K562 (cell line): ENCODE data around the gene POLL.

Source experiments
- CBFB ChIP-seq: sonication (generic); formaldehyde crosslinking; IDR thresholded peaks from 2 replicates; pipeline ENCODE4 v1.4.0; 2020; ENCODE audit warnings: mild to moderate bottlenecking, missing genetic modification reagents
- EZH2 ChIP-seq: IDR thresholded peaks from 2 replicates; pipeline ENCODE4 v1.6.1; 2012; ENCODE audit warnings: low read depth, mild to moderate bottlenecking, inconsistent platforms, low read length, borderline replicate concordance
- HIVEP1 ChIP-seq: fragments of 250-450 bp; sonication (Bioruptor Pico); IDR thresholded peaks from 2 replicates; pipeline ENCODE4 v1.4.0; 2020; ENCODE audit warnings: mild to moderate bottlenecking
- MAFF ChIP-seq: IDR thresholded peaks from 2 replicates; pipeline ENCODE4 v1.6.1; 2012; ENCODE audit warnings: low read length, improper control_type of control experiment
- TF ChIP-seq, protein P1 (sequence below), 3 experiments: IDR thresholded peaks in 2 of 3; conservative IDR thresholded peaks in 1 of 3; 2 replicates each; pipeline ENCODE4 v1.5.1; 2011 to 2012; ENCODE audit warnings: low read length in 3 of 3, mild to moderate bottlenecking in 3 of 3, control low read depth in 2 of 3, improper control_type of control experiment in 1 of 3, inconsistent platforms in 1 of 3, low read depth in 1 of 3, mixed read lengths in 1 of 3, moderate library complexity in 1 of 3; ENCODE audit not compliant: insufficient read depth in 2 of 3
- TF ChIP-seq, protein P2 (sequence below): sonication (generic); formaldehyde crosslinking; IDR thresholded peaks from 2 replicates; pipeline ENCODE4 v1.8.1; 2023; ENCODE audit warnings: mild to moderate bottlenecking, missing genetic modification reagents
- TF ChIP-seq, protein P3 (sequence below): sonication (generic); IDR thresholded peaks from 2 replicates; pipeline ENCODE4 v1.6.1; 2016

DNA sequence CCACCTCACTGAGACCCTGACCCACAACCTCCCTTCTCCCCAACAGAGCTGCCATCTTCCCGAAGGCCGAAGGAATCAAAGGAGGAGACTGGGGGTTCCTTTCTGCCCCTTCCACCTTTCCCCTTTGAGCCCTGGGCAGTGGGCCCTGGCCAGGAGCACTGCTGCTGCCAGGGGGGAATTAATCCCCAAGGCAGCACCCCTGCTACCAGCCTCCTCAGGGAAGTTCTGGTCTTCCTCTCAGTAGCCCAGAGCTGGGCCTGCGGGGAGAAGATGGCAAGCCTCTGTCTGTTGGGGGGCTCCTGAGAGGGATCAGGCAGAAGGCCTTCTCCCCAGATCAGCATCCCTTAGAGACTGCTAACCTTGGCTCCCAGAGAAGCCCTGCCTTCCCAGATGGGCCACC lies 25.6 kb upstream of the POLL start:
- TF ChIP-seq CBFB (CRISPR knock-in tag), result no peak
- TF ChIP-seq, protein P1, sequence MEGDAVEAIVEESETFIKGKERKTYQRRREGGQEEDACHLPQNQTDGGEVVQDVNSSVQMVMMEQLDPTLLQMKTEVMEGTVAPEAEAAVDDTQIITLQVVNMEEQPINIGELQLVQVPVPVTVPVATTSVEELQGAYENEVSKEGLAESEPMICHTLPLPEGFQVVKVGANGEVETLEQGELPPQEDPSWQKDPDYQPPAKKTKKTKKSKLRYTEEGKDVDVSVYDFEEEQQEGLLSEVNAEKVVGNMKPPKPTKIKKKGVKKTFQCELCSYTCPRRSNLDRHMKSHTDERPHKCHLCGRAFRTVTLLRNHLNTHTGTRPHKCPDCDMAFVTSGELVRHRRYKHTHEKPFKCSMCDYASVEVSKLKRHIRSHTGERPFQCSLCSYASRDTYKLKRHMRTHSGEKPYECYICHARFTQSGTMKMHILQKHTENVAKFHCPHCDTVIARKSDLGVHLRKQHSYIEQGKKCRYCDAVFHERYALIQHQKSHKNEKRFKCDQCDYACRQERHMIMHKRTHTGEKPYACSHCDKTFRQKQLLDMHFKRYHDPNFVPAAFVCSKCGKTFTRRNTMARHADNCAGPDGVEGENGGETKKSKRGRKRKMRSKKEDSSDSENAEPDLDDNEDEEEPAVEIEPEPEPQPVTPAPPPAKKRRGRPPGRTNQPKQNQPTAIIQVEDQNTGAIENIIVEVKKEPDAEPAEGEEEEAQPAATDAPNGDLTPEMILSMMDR (IDR thresholded peaks at IDR 0.05 in 2 of 3, conservative IDR thresholded peaks at IDR 0.05 in 1 of 3; ENCODE audit: insufficient read depth in 2 of 3, low read depth in 1 of 3, low read length in 3 of 3), result no peak
- TF ChIP-seq MAFF, result no peak
- TF ChIP-seq, protein P2, sequence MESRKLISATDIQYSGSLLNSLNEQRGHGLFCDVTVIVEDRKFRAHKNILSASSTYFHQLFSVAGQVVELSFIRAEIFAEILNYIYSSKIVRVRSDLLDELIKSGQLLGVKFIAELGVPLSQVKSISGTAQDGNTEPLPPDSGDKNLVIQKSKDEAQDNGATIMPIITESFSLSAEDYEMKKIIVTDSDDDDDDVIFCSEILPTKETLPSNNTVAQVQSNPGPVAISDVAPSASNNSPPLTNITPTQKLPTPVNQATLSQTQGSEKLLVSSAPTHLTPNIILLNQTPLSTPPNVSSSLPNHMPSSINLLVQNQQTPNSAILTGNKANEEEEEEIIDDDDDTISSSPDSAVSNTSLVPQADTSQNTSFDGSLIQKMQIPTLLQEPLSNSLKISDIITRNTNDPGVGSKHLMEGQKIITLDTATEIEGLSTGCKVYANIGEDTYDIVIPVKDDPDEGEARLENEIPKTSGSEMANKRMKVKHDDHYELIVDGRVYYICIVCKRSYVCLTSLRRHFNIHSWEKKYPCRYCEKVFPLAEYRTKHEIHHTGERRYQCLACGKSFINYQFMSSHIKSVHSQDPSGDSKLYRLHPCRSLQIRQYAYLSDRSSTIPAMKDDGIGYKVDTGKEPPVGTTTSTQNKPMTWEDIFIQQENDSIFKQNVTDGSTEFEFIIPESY (CRISPR knock-in tag), result no peak
- TF ChIP-seq EZH2, result no peak
- TF ChIP-seq HIVEP1 (CRISPR knock-in tag), result no peak
- TF ChIP-seq, protein P3, sequence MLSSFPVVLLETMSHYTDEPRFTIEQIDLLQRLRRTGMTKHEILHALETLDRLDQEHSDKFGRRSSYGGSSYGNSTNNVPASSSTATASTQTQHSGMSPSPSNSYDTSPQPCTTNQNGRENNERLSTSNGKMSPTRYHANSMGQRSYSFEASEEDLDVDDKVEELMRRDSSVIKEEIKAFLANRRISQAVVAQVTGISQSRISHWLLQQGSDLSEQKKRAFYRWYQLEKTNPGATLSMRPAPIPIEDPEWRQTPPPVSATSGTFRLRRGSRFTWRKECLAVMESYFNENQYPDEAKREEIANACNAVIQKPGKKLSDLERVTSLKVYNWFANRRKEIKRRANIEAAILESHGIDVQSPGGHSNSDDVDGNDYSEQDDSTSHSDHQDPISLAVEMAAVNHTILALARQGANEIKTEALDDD, result no peak
